GM23248 (cell line): ENCODE data around the gene TACR2. TPM values are rescaled to one million over a fixed set of nuclear protein-coding genes. Genes with fewer than 3 reads are reported as not detected.

Experiments used
- DNase-seq: peaks from one replicate; pipeline ENCODE4 v3.0.0-alpha.2; 2015
- H2AFZ ChIP-seq: fragments of 200-600 bp; sonication (generic); 2 replicates; pipeline ENCODE4 v1.6.1; 2016; ENCODE audit warnings: antibody characterized with exemption
- H3F3A ChIP-seq: fragments of 200-600 bp; sonication (generic); 2 replicates; pipeline ENCODE4 v1.6.1; 2016; ENCODE audit warnings: mild to moderate bottlenecking, antibody characterized with exemption, mixed run types; ENCODE audit not compliant: insufficient read depth
- H3K27ac ChIP-seq: fragments of 200-600 bp; sonication (generic); 2 replicates; pipeline ENCODE4 v1.5.1; 2016; ENCODE audit warnings: mild to moderate bottlenecking
- H3K27me3 ChIP-seq: fragments of 200-600 bp; sonication (generic); replicated peaks from 2 replicates; pipeline ENCODE4 v1.6.1; 2016; ENCODE audit warnings: mild to moderate bottlenecking; ENCODE audit not compliant: insufficient read depth
- H3K36me3 ChIP-seq: fragments of 200-600 bp; sonication (generic); 2 replicates; pipeline ENCODE4 v1.6.1; 2016; ENCODE audit warnings: low read depth, mild to moderate bottlenecking
- H3K4me1 ChIP-seq: fragments of 200-600 bp; sonication (generic); 2 replicates; pipeline ENCODE4 v1.6.1; 2016; ENCODE audit warnings: mild to moderate bottlenecking; ENCODE audit not compliant: insufficient read depth
- H3K4me2 ChIP-seq: fragments of 200-600 bp; sonication (generic); one replicate; pipeline ENCODE4 v1.6.1; 2016; ENCODE audit warnings: mild to moderate bottlenecking; ENCODE audit not compliant: unreplicated experiment
- H3K4me3 ChIP-seq: fragments of 200-600 bp; sonication (generic); 2 replicates; pipeline ENCODE4 v1.5.1; 2016; ENCODE audit warnings: mild to moderate bottlenecking
- H3K79me2 ChIP-seq: fragments of 200-600 bp; sonication (generic); 2 replicates; pipeline ENCODE4 v1.6.1; 2016; ENCODE audit warnings: mild to moderate bottlenecking; ENCODE audit not compliant: insufficient read depth
- H3K9ac ChIP-seq: fragments of 200-600 bp; sonication (generic); 2 replicates; pipeline ENCODE4 v1.6.1; 2016; ENCODE audit warnings: mild to moderate bottlenecking
- H3K9me2 ChIP-seq: fragments of 200-600 bp; sonication (generic); 2 replicates; pipeline ENCODE4 v1.6.1; 2016; ENCODE audit warnings: mixed run types, mild to moderate bottlenecking, moderate library complexity; ENCODE audit not compliant: insufficient read depth
- H3K9me3 ChIP-seq: fragments of 200-600 bp; sonication (generic); one replicate; pipeline ENCODE4 v1.6.1; 2017; ENCODE audit warnings: low read depth
- H4K20me1 ChIP-seq: fragments of 200-600 bp; sonication (generic); 2 replicates; pipeline ENCODE4 v1.6.0; 2016; ENCODE audit not compliant: insufficient read depth
- EZH2 ChIP-seq: fragments of 200-600 bp; sonication (generic); IDR thresholded peaks from 2 replicates; pipeline ENCODE4 v1.6.1; 2018; ENCODE audit warnings: antibody characterized with exemption, mild to moderate bottlenecking; ENCODE audit not compliant: insufficient read depth, poor library complexity, severe bottlenecking
- EZH2phosphoT487 ChIP-seq: fragments of 200-600 bp; sonication (generic); IDR thresholded peaks from 2 replicates; pipeline ENCODE4 v1.6.1; 2018; ENCODE audit warnings: antibody characterized with exemption, moderate library complexity, mild to moderate bottlenecking, low read depth; ENCODE audit not compliant: insufficient read depth
- WGBS, 2 experiments: methylation state at CpG; one replicate each; pipeline ENCODE4 v1.1.6; 2015 to 2017; ENCODE audit warnings: low lambda C conversion rate in 2 of 2, low coverage in 1 of 2; ENCODE audit errors: missing lambda C conversion rate in 2 of 2; 5-methylcytosine and 5-hydroxymethylcytosine counted together
- in situ Hi-C: fragments of 300-500 bp; cut with MboI; formaldehyde crosslinking; loops from 2 replicates; pipeline ENCODE4 v1.15.0; 2020
- polyA plus RNA-seq: library from polyadenylated mRNA; unstranded; fragments of >200 nt; fragmentation: Nextera tagmentation; extraction: Ambion mirVana; gene quantifications from 2 replicates; pipeline ENCODE4 v1.2.1, GENCODE V29; 2016
- total RNA-seq: library from RNA; depleted of rRNA; stranded (reverse); fragments of >200 nt; shearing (Covaris generic); gene quantifications from 2 replicates; pipeline ENCODE4 v1.2.3, GENCODE V29; 2014

Gene TACR2
- total and polyA plus RNA-seq, 2 experiments from 2014 or later, result 0.24 to 0.54 TPM

- in situ Hi-C loops, result loop anchor here (5.0 to 25.0 kb wide), 2 partner anchors 86 to 429 kb away; partner anchors contain the start of gene KIFBP
- no peak overlapping the region for H2AFZ ChIP-seq
- no peaks in the 10 kb centered on the region for H3K9me2 ChIP-seq
- 0 out of 2 replicates have a peak, but pooled peaks cover 1% of the 10 kb centered on the region for H3F3A ChIP-seq
- no peak for DNase-seq
- no peaks in the 10 kb centered on the region for H4K20me1 ChIP-seq
- WGBS, 2 experiments, result 69 to 75% methylated on average over 10 of the region's 10 CpGs
- TF ChIP-seq EZH2, result no peak
- no peaks in the 10 kb centered on the region for H3K9me3 ChIP-seq
- no peak overlapping the region for H3K9ac ChIP-seq
- H3K4me1 ChIP-seq, result no peaks in the 10 kb centered on the region
- H3K27ac ChIP-seq, result no peak overlapping the region
- no peaks in the 10 kb centered on the region for H3K36me3 ChIP-seq
- no peak overlapping the region for H3K4me2 ChIP-seq
- H3K79me2 ChIP-seq, result no peaks in the 10 kb centered on the region
- no peak overlapping the region for H3K4me3 ChIP-seq
- peaks cover 5% of the 10 kb centered on the region; the same call in 1 of the 2 replicates for H3K27me3 ChIP-seq
These were observed 767 bp downstream of the TACR2 start for GRCh38 chr10:69415951-69416350.

GRCh38 chr10:69415049-69415448 lies 1.7 kb downstream of the TACR2 start:
- Histone ChIP-seq H3K36me3 (no peaks in the 10 kb centered on the region), H4K20me1 (no peaks in the 10 kb centered on the region), H3K79me2 (no peaks in the 10 kb centered on the region), H3K4me3 (no peak overlapping the region), H3K9me3 (no peaks in the 10 kb centered on the region), H3K9me2 (no peaks in the 10 kb centered on the region), H2AFZ (no peak overlapping the region), H3K4me1 (no peaks in the 10 kb centered on the region), H3K9ac (no peak overlapping the region), H3K27ac (no peak overlapping the region), H3F3A (0 out of 2 replicates have a peak, but pooled peaks cover 6% of the 10 kb centered on the region), H3K27me3 (peaks cover 5% of the 10 kb centered on the region; the same call in 1 of the 2 replicates), H3K4me2 (no peak overlapping the region)
- TF ChIP-seq EZH2phosphoT487 (no peak), EZH2 (no peak)
- WGBS, 2 experiments, result 60 to 65% methylated on average over 12 to 13 of the region's 13 CpGs
- DNase-seq, result no peak
- in situ Hi-C loops, result loop anchor here (5.0 to 25.0 kb wide), 2 partner anchors 87 to 428 kb away; partner anchors contain the start of gene KIFBP

GRCh38 chr10:69414036-69415018 lies 2.4 kb downstream of the TACR2 start:
- no peak for DNase-seq
- H3K79me2 ChIP-seq, result no peaks in the 10 kb centered on the region
- H3K4me2 ChIP-seq, result no peak overlapping the region
- no peaks in the 10 kb centered on the region for H3K36me3 ChIP-seq
- 77 to 82% methylated on average over 20 of the region's 20 CpGs for WGBS, 2 experiments
- H3K27ac ChIP-seq, result no peak overlapping the region
- H3K4me1 ChIP-seq, result no peaks in the 10 kb centered on the region
- H3K9ac ChIP-seq, result no peak overlapping the region
- in situ Hi-C loops, result loop anchor here (5.0 to 25.0 kb wide), 2 partner anchors 88 to 427 kb away; partner anchors contain the start of gene KIFBP
- H3F3A ChIP-seq, result peaks cover 8% of the 10 kb centered on the region; the same call in 1 of the 2 replicates
- H3K9me3 ChIP-seq, result no peaks in the 10 kb centered on the region
- H2AFZ ChIP-seq, result no peak overlapping the region
- no peaks in the 10 kb centered on the region for H4K20me1 ChIP-seq
- H3K4me3 ChIP-seq, result no peak overlapping the region
- TF ChIP-seq EZH2phosphoT487 (no peak), EZH2 (no peak)
- H3K27me3 ChIP-seq, result peaks cover 5% of the 10 kb centered on the region; the same call in 1 of the 2 replicates
- no peaks in the 10 kb centered on the region for H3K9me2 ChIP-seq

GRCh38 chr10:69413221-69413865 lies 3.4 kb downstream of the TACR2 start:
- peaks cover under 1% of the 10 kb centered on the region; the same call in 1 of the 2 replicates for H3K4me1 ChIP-seq
- no peaks in the 10 kb centered on the region for H3K9me2 ChIP-seq
- peak overlapping the region; percentile 69 for H2AFZ ChIP-seq
- no peaks in the 10 kb centered on the region for H3K36me3 ChIP-seq
- H3K79me2 ChIP-seq, result no peaks in the 10 kb centered on the region
- no peak overlapping the region for H3K9ac ChIP-seq
- no peaks in the 10 kb centered on the region for H4K20me1 ChIP-seq
- WGBS, 2 experiments, result 0 to 5% methylated on average over 8 to 13 of the region's 13 CpGs
- H3K9me3 ChIP-seq, result no peaks in the 10 kb centered on the region
- peaks cover 5% of the 10 kb centered on the region; the same call in 1 of the 2 replicates for H3K27me3 ChIP-seq
- H3K4me2 ChIP-seq, result peak overlapping the region; percentile 16
- H3K27ac ChIP-seq, result no peak overlapping the region
- no peak overlapping the region for H3K4me3 ChIP-seq
- peak; percentile 90 for DNase-seq
- H3F3A ChIP-seq, result peaks cover 9% of the 10 kb centered on the region; the same call in 1 of the 2 replicates
- TF ChIP-seq EZH2phosphoT487 (no peak), EZH2 (no peak)
- in situ Hi-C loops, result loop anchor here (25.0 kb wide), 1 partner anchor 426 kb away; the partner anchor contains the start of gene KIFBP
